ENCODE data around the gene CCDC134. TPM values are rescaled to one million over a fixed set of nuclear protein-coding genes. Genes with fewer than 3 reads are reported as not detected.

CCDC134 gene
- polyA plus RNA-seq, 1 donor (not counting 4 experiments of a cell fraction or from before 2014, with no cell fraction given), result 4.1 TPM

- no peak overlapping the region for H3K4me2 ChIP-seq (ENCODE audit: control insufficient read depth, extremely low read depth, insufficient read depth, low read depth, low read length)
- H3K4me1 ChIP-seq (ENCODE audit: control insufficient read depth, extremely low read depth, insufficient read depth, low read length), result peaks cover 30% of the 10 kb centered on the region
- no peaks in the 10 kb centered on the region for H3K9me3 ChIP-seq (ENCODE audit: control insufficient read depth, low read depth, low read length)
- dilution Hi-C loops (cut with MboI; ENCODE audit: extremely low pct_ligation_motif_present, low sequenced_read_pairs), result no loop called here
- no peak overlapping the region for H3K9ac ChIP-seq (ENCODE audit: control insufficient read depth, extremely low read depth, insufficient read depth, low read length)
- H3K79me2 ChIP-seq (ENCODE audit: control insufficient read depth, insufficient read depth, low read length), result peaks cover 80% of the 10 kb centered on the region
- peaks cover 5 to 14% of the 10 kb centered on the region in 2 experiments for H3K36me3 ChIP-seq (ENCODE audit: control insufficient read depth in 2 of 2, extremely low read depth in 1 of 2, insufficient read depth in 2 of 2, low read length in 2 of 2)
- no peak for DNase-seq (ENCODE audit: low read depth, low spot score)
- no peak overlapping the region for H2AFZ ChIP-seq (ENCODE audit: control insufficient read depth, low read length)
- peaks cover 3% of the 10 kb centered on the region for H3K9me1 ChIP-seq (ENCODE audit: control insufficient read depth, extremely low read depth, insufficient read depth, low read length)
- H3K4me3 ChIP-seq (ENCODE audit: control insufficient read depth in 2 of 3, extremely low read depth in 1 of 3, insufficient read depth in 2 of 3, low read depth in 1 of 3, low read length in 3 of 3), result no peak overlapping the region
- H3K27me3 ChIP-seq (ENCODE audit: control insufficient read depth, extremely low read depth, insufficient read depth, low read length), result no peaks in the 10 kb centered on the region
- FAIRE-seq, result no peak
- TF ChIP-seq, protein P1, sequence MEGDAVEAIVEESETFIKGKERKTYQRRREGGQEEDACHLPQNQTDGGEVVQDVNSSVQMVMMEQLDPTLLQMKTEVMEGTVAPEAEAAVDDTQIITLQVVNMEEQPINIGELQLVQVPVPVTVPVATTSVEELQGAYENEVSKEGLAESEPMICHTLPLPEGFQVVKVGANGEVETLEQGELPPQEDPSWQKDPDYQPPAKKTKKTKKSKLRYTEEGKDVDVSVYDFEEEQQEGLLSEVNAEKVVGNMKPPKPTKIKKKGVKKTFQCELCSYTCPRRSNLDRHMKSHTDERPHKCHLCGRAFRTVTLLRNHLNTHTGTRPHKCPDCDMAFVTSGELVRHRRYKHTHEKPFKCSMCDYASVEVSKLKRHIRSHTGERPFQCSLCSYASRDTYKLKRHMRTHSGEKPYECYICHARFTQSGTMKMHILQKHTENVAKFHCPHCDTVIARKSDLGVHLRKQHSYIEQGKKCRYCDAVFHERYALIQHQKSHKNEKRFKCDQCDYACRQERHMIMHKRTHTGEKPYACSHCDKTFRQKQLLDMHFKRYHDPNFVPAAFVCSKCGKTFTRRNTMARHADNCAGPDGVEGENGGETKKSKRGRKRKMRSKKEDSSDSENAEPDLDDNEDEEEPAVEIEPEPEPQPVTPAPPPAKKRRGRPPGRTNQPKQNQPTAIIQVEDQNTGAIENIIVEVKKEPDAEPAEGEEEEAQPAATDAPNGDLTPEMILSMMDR (optimal IDR thresholded peaks at IDR 0.05 in 1 of 3, IDR thresholded peaks at IDR 0.05 in 1 of 3, conservative IDR thresholded peaks at IDR 0.05 in 1 of 3; ENCODE audit: extremely low read depth in 1 of 3, insufficient read depth in 2 of 3, low read length in 3 of 3), result no peak
- no peak for TF ChIP-seq EZH2 (IDR thresholded peaks at IDR 0.05; ENCODE audit: low read length)
- H3K27ac ChIP-seq (ENCODE audit: control insufficient read depth, insufficient read depth, low read length), result no peak overlapping the region
- H4K20me1 ChIP-seq (ENCODE audit: control insufficient read depth, extremely low read depth, insufficient read depth, low read length), result peaks cover 25% of the 10 kb centered on the region
Observed at GRCh38 chr22:41862160-41862529, 61.7 kb downstream of the CCDC134 start.

GRCh38 chr22:41862530-41863266, 62.2 kb downstream of the CCDC134 start:
- H3K4me3 ChIP-seq (ENCODE audit: control insufficient read depth in 2 of 3, extremely low read depth in 1 of 3, insufficient read depth in 2 of 3, low read depth in 1 of 3, low read length in 3 of 3), result no peak overlapping the region
- peaks cover 6 to 14% of the 10 kb centered on the region in 2 experiments for H3K36me3 ChIP-seq (ENCODE audit: control insufficient read depth in 2 of 2, extremely low read depth in 1 of 2, insufficient read depth in 2 of 2, low read length in 2 of 2)
- TF ChIP-seq EZH2 (IDR thresholded peaks at IDR 0.05; ENCODE audit: low read length), result no peak
- TF ChIP-seq, protein P1 (optimal IDR thresholded peaks at IDR 0.05 in 1 of 3, IDR thresholded peaks at IDR 0.05 in 1 of 3, conservative IDR thresholded peaks at IDR 0.05 in 1 of 3; ENCODE audit: extremely low read depth in 1 of 3, insufficient read depth in 2 of 3, low read length in 3 of 3), result no peak
- FAIRE-seq, result no peak
- no peak for DNase-seq (ENCODE audit: low read depth, low spot score)
- dilution Hi-C loops (cut with MboI; ENCODE audit: extremely low pct_ligation_motif_present, low sequenced_read_pairs), result no loop called here
- H3K9me1 ChIP-seq (ENCODE audit: control insufficient read depth, extremely low read depth, insufficient read depth, low read length), result no peaks in the 10 kb centered on the region
- peaks cover 25% of the 10 kb centered on the region for H4K20me1 ChIP-seq (ENCODE audit: control insufficient read depth, extremely low read depth, insufficient read depth, low read length)
- H3K9me3 ChIP-seq (ENCODE audit: control insufficient read depth, low read depth, low read length), result no peaks in the 10 kb centered on the region
- peaks cover 77% of the 10 kb centered on the region for H3K79me2 ChIP-seq (ENCODE audit: control insufficient read depth, insufficient read depth, low read length)
- peaks cover 24% of the 10 kb centered on the region for H3K4me1 ChIP-seq (ENCODE audit: control insufficient read depth, extremely low read depth, insufficient read depth, low read length)
- H3K4me2 ChIP-seq (ENCODE audit: control insufficient read depth, extremely low read depth, insufficient read depth, low read depth, low read length), result no peak overlapping the region
- H2AFZ ChIP-seq (ENCODE audit: control insufficient read depth, low read length), result no peak overlapping the region
- H3K9ac ChIP-seq (ENCODE audit: control insufficient read depth, extremely low read depth, insufficient read depth, low read length), result no peak overlapping the region
- no peaks in the 10 kb centered on the region for H3K27me3 ChIP-seq (ENCODE audit: control insufficient read depth, extremely low read depth, insufficient read depth, low read length)
- H3K27ac ChIP-seq (ENCODE audit: control insufficient read depth, insufficient read depth, low read length), result no peak overlapping the region

All from keratinocyte (primary cell).